A549 (cell line): ENCODE measurements around the gene PPP4C.

Experiments
- BHLHE40 ChIP-seq: IDR thresholded peaks from 2 replicates; pipeline ENCODE4 v1.6.1; 2012; ENCODE audit warnings: low read depth, low read length, inconsistent platforms
- PHF8 ChIP-seq: fragments of 200-600 bp; sonication (generic); IDR thresholded peaks from 2 replicates; pipeline ENCODE4 v1.6.1; 2016; ENCODE audit warnings: low read depth, mild to moderate bottlenecking, antibody characterized with exemption, moderate library complexity, borderline replicate concordance
- POLR2A ChIP-seq: IDR thresholded peaks from 2 replicates; pipeline ENCODE4 v1.6.1; 2012; ENCODE audit warnings: mild to moderate bottlenecking, low read length
- TF ChIP-seq, protein P1 (sequence below): fragments of 450-650 bp; IDR thresholded peaks from 2 replicates; pipeline ENCODE4 v1.6.1; 2014; ENCODE audit warnings: antibody characterized with exemption

DNA sequence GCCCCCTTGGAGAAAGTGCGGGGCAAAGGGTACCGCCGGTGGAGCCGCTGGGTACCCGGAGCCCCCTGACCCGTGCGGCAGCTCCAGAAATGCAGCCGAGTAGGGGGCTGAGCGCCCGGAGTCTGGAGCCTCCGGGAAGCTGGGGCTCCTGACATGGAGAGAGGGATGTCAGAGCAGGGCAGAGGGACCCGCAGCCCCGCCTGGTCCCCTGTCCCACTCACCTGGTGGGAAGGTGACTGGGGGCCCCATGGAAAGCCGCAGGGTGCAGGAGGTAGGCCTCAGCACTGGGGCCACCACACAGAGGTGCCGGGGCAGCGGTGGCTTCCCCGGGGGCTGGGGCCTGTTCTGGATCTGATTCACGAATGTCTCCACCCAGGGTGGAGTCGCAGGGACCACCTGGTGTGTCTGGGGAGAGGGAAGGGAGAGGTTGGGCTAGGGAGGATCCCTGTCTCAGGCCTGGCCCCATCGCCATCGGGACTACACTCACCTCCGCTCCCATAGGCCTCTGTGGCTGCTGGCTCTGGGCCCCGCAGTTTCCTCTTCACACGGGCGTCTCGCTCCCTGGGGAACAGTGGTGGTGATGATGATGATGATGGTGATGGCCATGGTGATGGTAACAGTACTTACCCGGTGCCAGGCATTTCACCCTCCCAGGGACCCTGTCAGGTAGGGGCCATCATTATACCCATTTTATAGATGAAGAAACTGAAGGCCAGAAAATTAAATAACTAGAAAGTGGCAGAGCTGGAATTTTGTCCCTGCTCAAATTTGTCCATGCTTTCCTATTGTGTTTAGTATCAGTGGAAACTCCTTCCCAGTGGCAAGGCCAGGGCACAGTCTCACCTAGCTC lies 10.7 kb downstream of the PPP4C start:
- no peak for TF ChIP-seq POLR2A
- no peak for TF ChIP-seq PHF8
- no peak for TF ChIP-seq BHLHE40
- TF ChIP-seq, protein P1, sequence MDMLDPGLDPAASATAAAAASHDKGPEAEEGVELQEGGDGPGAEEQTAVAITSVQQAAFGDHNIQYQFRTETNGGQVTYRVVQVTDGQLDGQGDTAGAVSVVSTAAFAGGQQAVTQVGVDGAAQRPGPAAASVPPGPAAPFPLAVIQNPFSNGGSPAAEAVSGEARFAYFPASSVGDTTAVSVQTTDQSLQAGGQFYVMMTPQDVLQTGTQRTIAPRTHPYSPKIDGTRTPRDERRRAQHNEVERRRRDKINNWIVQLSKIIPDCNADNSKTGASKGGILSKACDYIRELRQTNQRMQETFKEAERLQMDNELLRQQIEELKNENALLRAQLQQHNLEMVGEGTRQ = no peak
